ENCODE results near the gene CD2. TPM values are rescaled to one million over a fixed set of nuclear protein-coding genes. Genes with fewer than 3 reads are reported as not detected.

The CD2 gene
- total RNA-seq, 1 donor: not detected

DNA sequence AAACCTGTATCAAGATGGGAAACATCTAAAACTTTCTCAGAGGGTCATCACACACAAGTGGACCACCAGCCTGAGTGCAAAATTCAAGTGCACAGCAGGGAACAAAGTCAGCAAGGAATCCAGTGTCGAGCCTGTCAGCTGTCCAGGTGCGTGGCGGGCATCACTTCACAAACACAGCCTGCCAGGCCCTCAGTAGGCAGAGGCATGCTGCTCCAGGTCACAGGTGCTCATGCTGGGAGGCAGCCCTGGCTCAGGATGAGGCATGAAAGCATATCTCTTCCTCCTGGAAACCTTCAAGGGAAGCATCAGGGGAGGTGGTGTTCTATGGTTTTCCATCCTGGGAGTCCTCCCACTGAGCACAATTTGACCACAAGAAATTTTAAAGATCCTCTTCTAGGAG, 6.3 kb downstream of the CD2 start:
- DNase-seq (ENCODE audit: low read depth): no peak
- no peak overlapping the region for H3K4me3 ChIP-seq (ENCODE audit: low read depth, low read length)
- no peak for TF ChIP-seq CTCF (IDR thresholded peaks at IDR 0.05; ENCODE audit: insufficient read depth, low read depth, low read length)

GRCh38 chr1:116760996-116761665, 6.9 kb downstream of the CD2 start:
- no peak for TF ChIP-seq CTCF (IDR thresholded peaks at IDR 0.05; ENCODE audit: insufficient read depth, low read depth, low read length)
- DNase-seq (ENCODE audit: low read depth): no peak
- H3K4me3 ChIP-seq (ENCODE audit: low read depth, low read length): no peak overlapping the region

- DNase-seq (ENCODE audit: low read depth): peak; percentile 12
- no peak for TF ChIP-seq CTCF (IDR thresholded peaks at IDR 0.05; ENCODE audit: insufficient read depth, low read depth, low read length)
- H3K4me3 ChIP-seq (ENCODE audit: low read depth, low read length): no peak overlapping the region
Observed at GRCh38 chr1:116762281-116762680, 8.1 kb downstream of the CD2 start.

DNA sequence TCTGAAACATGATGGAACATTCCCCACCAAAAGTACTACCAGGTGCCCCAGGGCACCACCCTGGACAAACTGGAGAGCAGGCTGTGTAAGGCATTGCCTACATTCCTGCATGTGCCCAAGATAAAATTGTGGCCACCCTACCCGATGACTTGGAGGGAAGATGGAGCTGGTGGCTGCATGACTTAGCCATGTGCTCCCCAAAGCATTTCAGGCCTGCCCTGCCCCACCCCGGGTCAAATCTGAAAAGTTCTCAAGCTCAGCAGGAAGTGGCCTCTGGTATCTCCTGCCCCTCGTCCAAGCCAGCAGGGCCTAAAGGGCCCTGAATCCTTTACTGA, 8.5 kb downstream of the CD2 start:
- H3K4me3 ChIP-seq (ENCODE audit: low read depth, low read length): no peak overlapping the region
- TF ChIP-seq CTCF (IDR thresholded peaks at IDR 0.05; ENCODE audit: insufficient read depth, low read depth, low read length): no peak
- no peak for DNase-seq (ENCODE audit: low read depth)

- DNase-seq (ENCODE audit: low read depth): peak; percentile 20
- TF ChIP-seq CTCF (IDR thresholded peaks at IDR 0.05; ENCODE audit: insufficient read depth, low read depth, low read length): no peak
- no peak overlapping the region for H3K4me3 ChIP-seq (ENCODE audit: low read depth, low read length)
Observed at GRCh38 chr1:116763116-116763786, 9.0 kb downstream of the CD2 start.

- peak; percentile 46 for TF ChIP-seq CTCF (IDR thresholded peaks at IDR 0.05; ENCODE audit: insufficient read depth, low read depth, low read length)
- no peak overlapping the region for H3K4me3 ChIP-seq (ENCODE audit: low read depth, low read length)
- DNase-seq (ENCODE audit: low read depth): no peak
Observed at GRCh38 chr1:116763787-116764465, 9.7 kb downstream of the CD2 start.
